Activated CD4-positive, alpha-beta T cell treated with anti-CD3 and anti-CD28 coated beads, Interleukin-2, amount 10 ng/mL, durations not matched to agents 7 days and 5 days (primary cell): ENCODE results near the gene GPR152. TPM values are rescaled to one million over a fixed set of nuclear protein-coding genes. Genes with fewer than 3 reads are reported as not detected.
A peak's percentile ranks its signal among the peaks of the same experiment; 100 is the strongest.

Source experiments
- CTCF ChIA-PET: fragments of 350-600 bp; sonication (Branson Sonifier 250); formaldehyde crosslinking; loops from one replicate; lab custom pipeline; 2021; ENCODE audit warnings: antibody characterized with exemption; lab: Charles Lee
- POLR2A ChIA-PET: fragments of 350-600 bp; sonication (Branson Sonifier 250); formaldehyde crosslinking; loops from one replicate; lab custom pipeline; 2021; ENCODE audit warnings: antibody characterized with exemption; lab: Charles Lee
- DNase-seq: peaks from one replicate; pipeline ENCODE4 v3.0.0-alpha.2; 2020
- H3K27ac Mint-ChIP-seq: one replicate; pipeline ENCODE4 v1.8.0; 2021; ENCODE audit warnings: mild to moderate bottlenecking, moderate library complexity, mixed read lengths
- H3K27me3 Mint-ChIP-seq: one replicate; pipeline ENCODE4 v1.8.0; 2021; ENCODE audit warnings: mixed read lengths
- H3K36me3 Mint-ChIP-seq: one replicate; pipeline ENCODE4 v1.8.0; 2021; ENCODE audit warnings: low read depth, mixed read lengths
- H3K4me1 Mint-ChIP-seq: one replicate; pipeline ENCODE4 v1.8.0; 2021; ENCODE audit warnings: mixed read lengths
- H3K4me3 Mint-ChIP-seq: one replicate; pipeline ENCODE4 v1.8.0; 2021; ENCODE audit warnings: mild to moderate bottlenecking, moderate library complexity, mixed read lengths
- H3K9me3 Mint-ChIP-seq: one replicate; pipeline ENCODE4 v1.8.0; 2021; ENCODE audit warnings: mixed read lengths
- total RNA-seq, 2 experiments: library from RNA; stranded (reverse); gene quantifications; one replicate each; pipeline ENCODE4 v1.2.3, GENCODE V29; 2021

The GPR152 gene
- total RNA-seq, 2 experiments from 2014 or later: not detected

DNA sequence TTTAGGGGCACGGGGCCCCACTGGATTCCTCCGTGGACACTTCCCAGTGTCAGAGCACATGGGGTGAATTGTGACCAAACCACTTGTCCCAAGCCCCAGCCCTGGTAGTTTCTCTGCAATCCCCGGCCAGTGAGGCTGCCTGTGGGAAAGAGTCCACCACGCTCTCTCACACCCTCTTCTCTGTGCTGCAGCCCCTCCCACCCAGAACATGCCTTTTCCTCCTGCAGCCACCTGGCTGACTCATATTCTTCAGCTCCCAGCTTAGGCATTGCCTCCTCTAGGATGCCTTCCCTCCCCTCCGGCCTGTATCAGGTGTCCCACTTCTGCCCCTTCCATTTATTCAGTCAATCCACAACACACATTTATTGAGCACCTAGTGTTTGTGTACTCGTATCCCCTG is 29.6 kb downstream of the GPR152 start:
- Mint-ChIP-seq H3K4me3 (no peak overlapping the region), H3K4me1 (peaks cover 56% of the 10 kb centered on the region)

GRCh38 chr11:67421430-67422031 is 31.0 kb downstream of the GPR152 start:
- peaks cover 55% of the 10 kb centered on the region for H3K4me1 Mint-ChIP-seq
- DNase-seq: no peak
- H3K4me3 Mint-ChIP-seq: peak overlapping the region; percentile 74
- no peaks in the 10 kb centered on the region for H3K9me3 Mint-ChIP-seq
- no peaks in the 10 kb centered on the region for H3K27me3 Mint-ChIP-seq
- POLR2A ChIA-PET: no interaction called here
- peaks cover 3% of the 10 kb centered on the region for H3K36me3 Mint-ChIP-seq
- CTCF ChIA-PET: interaction anchor here (1.1 to 2.4 kb wide), 4 partner anchors 15 to 63 kb away, joined by 4 to 7 read pairs (median 4); partner anchors contain the start of genes PPP1CA and TBC1D10C
- peak overlapping the region; percentile 87 for H3K27ac Mint-ChIP-seq

More for the DNA sequence above, 29.6 kb downstream of the GPR152 start:
- DNase-seq: no peak
- POLR2A ChIA-PET: no interaction called here
- CTCF ChIA-PET: interaction anchor here (1.3 to 3.5 kb wide), 3 partner anchors 12 to 21 kb away, joined by 3 to 18 read pairs (median 10); partner anchors contain the start of genes PPP1CA and PTPRCAP
- H3K27ac Mint-ChIP-seq: peak overlapping the region; percentile 42
- peaks cover 3% of the 10 kb centered on the region for H3K36me3 Mint-ChIP-seq
- H3K27me3 Mint-ChIP-seq: no peaks in the 10 kb centered on the region
- H3K9me3 Mint-ChIP-seq: no peaks in the 10 kb centered on the region

- H3K4me3 Mint-ChIP-seq: peak overlapping the region; percentile 74
Observed at GRCh38 chr11:67420646-67421429, 31.7 kb downstream of the GPR152 start.

GRCh38 chr11:67420147-67420645 is 32.3 kb downstream of the GPR152 start:
- ChIA-PET POLR2A (interaction anchor here (0.8 to 1.3 kb wide), 3 partner anchors 9 to 17 kb away, joined by 4 to 7 read pairs (median 5); partner anchors contain the start of gene PTPRCAP), CTCF (interaction anchor here (0.6 to 4.0 kb wide), 7 partner anchors 13 to 827 kb away, joined by 3 to 27 read pairs (median 5); partner anchors contain the start of genes CCDC87, CCS, PTPRCAP and TBC1D10C)
- H3K4me1 Mint-ChIP-seq: peaks cover 57% of the 10 kb centered on the region
- H3K4me3 Mint-ChIP-seq: peak overlapping the region; percentile 74
- H3K36me3 Mint-ChIP-seq: peaks cover 3% of the 10 kb centered on the region
- H3K9me3 Mint-ChIP-seq: no peaks in the 10 kb centered on the region
- H3K27ac Mint-ChIP-seq: peak overlapping the region; percentile 46
- DNase-seq: no peak
- peaks cover under 1% of the 10 kb centered on the region for H3K27me3 Mint-ChIP-seq

More at GRCh38 chr11:67420646-67421429, 31.7 kb downstream of the GPR152 start:
- ChIA-PET POLR2A (interaction anchor here (1.2 to 1.3 kb wide), 2 partner anchors 10 to 12 kb away, joined by 4 to 5 read pairs; no protein-coding TSS in a partner anchor), CTCF (interaction anchor here (1.1 to 4.0 kb wide), 5 partner anchors 14 to 64 kb away, joined by 4 to 27 read pairs (median 5); partner anchors contain the start of genes PPP1CA, PTPRCAP and TBC1D10C)
- H3K4me1 Mint-ChIP-seq: peaks cover 62% of the 10 kb centered on the region
- no peaks in the 10 kb centered on the region for H3K9me3 Mint-ChIP-seq
- DNase-seq: peak; percentile 96
- peak overlapping the region; percentile 87 for H3K27ac Mint-ChIP-seq
- H3K27me3 Mint-ChIP-seq: no peaks in the 10 kb centered on the region
- H3K36me3 Mint-ChIP-seq: peaks cover 3% of the 10 kb centered on the region

GRCh38 chr11:67419325-67420049 is 33.0 kb downstream of the GPR152 start:
- POLR2A ChIA-PET: interaction anchor here (0.8 to 1.3 kb wide), 3 partner anchors 8 to 18 kb away, joined by 4 to 7 read pairs (median 5); partner anchors contain the start of gene PTPRCAP
- Mint-ChIP-seq H3K9me3 (no peaks in the 10 kb centered on the region), H3K27me3 (peaks cover 1% of the 10 kb centered on the region), H3K4me1 (peaks cover 52% of the 10 kb centered on the region), H3K27ac (peak overlapping the region; percentile 75), H3K36me3 (peaks cover 3% of the 10 kb centered on the region), H3K4me3 (peak overlapping the region; percentile 74)
- CTCF ChIA-PET: interaction anchor here (0.6 to 4.0 kb wide), 13 partner anchors 9 to 826 kb away, joined by 3 to 27 read pairs (median 4); partner anchors contain the start of genes CCDC87, CCS, PPP1CA and PTPRCAP
- DNase-seq: no peak

GRCh38 chr11:67418476-67419281 is 33.9 kb downstream of the GPR152 start:
- Mint-ChIP-seq H3K4me1 (peaks cover 50% of the 10 kb centered on the region), H3K27me3 (peaks cover 1% of the 10 kb centered on the region), H3K9me3 (no peaks in the 10 kb centered on the region), H3K36me3 (peaks cover 3% of the 10 kb centered on the region), H3K4me3 (peak overlapping the region; percentile 74), H3K27ac (peak overlapping the region; percentile 75)
- CTCF ChIA-PET: interaction anchor here (0.8 to 4.0 kb wide), 14 partner anchors 10 to 73 kb away, joined by 3 to 27 read pairs (median 4); partner anchors contain the start of genes PPP1CA, PTPRCAP, RAD9A and RPS6KB2
- POLR2A ChIA-PET: no interaction called here
- no peak for DNase-seq

DNA sequence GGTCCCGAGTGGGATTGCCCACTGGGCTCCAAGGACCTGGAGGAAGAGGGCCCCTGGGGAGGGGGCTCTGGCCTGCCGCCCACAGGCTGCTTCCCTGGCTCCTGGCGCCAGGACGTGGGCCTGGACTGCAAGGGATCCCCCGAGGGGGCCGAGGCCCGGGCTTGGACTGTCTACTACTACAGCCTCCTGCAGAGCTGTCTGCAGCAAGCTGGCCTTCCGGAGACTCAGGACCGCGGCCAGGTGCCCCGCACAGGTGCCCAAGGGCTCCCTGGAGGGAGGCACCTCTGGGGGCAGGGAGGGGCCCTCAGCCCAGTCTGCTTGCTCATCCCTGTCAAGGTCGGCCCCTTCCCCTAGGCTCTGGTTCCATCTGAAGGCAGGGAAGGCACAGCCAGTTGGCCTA is 35.1 kb downstream of the GPR152 start:
- Mint-ChIP-seq H3K9me3 (no peaks in the 10 kb centered on the region), H3K27me3 (peaks cover 1% of the 10 kb centered on the region), H3K27ac (no peak overlapping the region), H3K4me1 (peaks cover 54% of the 10 kb centered on the region), H3K4me3 (no peak overlapping the region), H3K36me3 (peaks cover 3% of the 10 kb centered on the region)
- ChIA-PET CTCF (interaction anchor here (1.2 to 4.0 kb wide), 7 partner anchors 9 to 57 kb away, joined by 3 to 27 read pairs (median 5); partner anchors contain the start of genes PPP1CA, PTPRCAP, RAD9A and TBC1D10C), POLR2A (no interaction called here)
- DNase-seq: no peak

GRCh38 chr11:67416416-67417335 is 35.9 kb downstream of the GPR152 start:
- POLR2A ChIA-PET: no interaction called here
- Mint-ChIP-seq H3K27me3 (peaks cover 1% of the 10 kb centered on the region), H3K4me3 (peak overlapping the region; percentile 60), H3K4me1 (peaks cover 62% of the 10 kb centered on the region), H3K36me3 (peaks cover 3% of the 10 kb centered on the region), H3K27ac (peak overlapping the region; percentile 87), H3K9me3 (no peaks in the 10 kb centered on the region)
- DNase-seq: peak; percentile 71
- CTCF ChIA-PET: interaction anchor here (0.6 to 4.0 kb wide), 5 partner anchors 8 to 58 kb away, joined by 3 to 27 read pairs (median 5); partner anchors contain the start of genes PTPRCAP and TBC1D10C

DNA sequence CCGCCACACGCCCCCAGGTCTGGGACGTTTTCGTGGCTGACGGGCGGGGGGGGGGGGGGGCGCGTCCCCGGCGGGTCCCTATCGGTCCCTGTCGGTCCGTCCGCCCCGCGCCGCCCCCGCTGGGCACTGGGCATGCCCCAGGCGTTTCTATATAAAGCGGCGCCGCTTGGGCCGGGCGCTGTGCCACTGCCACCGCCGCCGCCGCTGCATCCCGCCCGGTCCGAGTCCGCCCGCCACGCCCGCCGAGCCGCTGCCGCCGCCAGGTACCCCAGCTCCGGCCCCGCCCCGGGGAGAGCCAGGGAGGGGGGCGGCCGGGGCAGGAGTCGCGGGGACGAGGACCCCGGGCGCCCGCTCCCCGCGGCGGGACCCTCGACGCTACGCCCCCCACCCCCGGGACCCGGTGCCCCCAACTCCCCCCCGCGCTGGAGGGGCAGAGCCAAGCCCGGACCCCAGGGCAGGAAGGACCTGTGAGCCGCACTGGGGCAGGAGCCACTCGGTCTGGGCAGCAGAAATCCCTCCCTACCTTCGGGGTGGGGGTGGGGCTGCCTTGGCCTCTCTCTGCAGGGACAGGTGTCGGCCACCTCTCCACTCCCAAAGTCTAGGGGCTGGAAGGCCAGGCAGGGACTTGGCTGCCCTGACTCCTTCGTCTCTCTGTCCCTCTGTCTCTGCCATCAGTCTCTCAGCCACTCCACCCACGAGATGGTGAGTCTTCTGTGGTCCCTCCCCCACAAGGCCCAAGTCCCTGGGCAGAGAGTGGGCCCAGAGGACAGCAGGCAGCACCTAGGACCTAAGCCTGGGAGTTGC is 36.8 kb downstream of the GPR152 start, which contains the start of gene CARNS1:
Gene CARNS1, plus strand, starts transcription at position 178 of the 804 bp plus-strand sequence. Its CDS starts 522 bp downstream, at position 700.
- peaks cover 9% of the 10 kb centered on the region for H3K36me3 Mint-ChIP-seq
- H3K27me3 Mint-ChIP-seq: peaks cover 1% of the 10 kb centered on the region
- H3K9me3 Mint-ChIP-seq: no peaks in the 10 kb centered on the region
- H3K4me1 Mint-ChIP-seq: peaks cover 67% of the 10 kb centered on the region
- peak within 1 kb of the TSS; percentile 87 for H3K27ac Mint-ChIP-seq
- peak within 1 kb of the TSS; percentile 45 for H3K4me3 Mint-ChIP-seq
- DNase-seq: no peak
- ChIA-PET POLR2A (no interaction called here), CTCF (interaction anchor here (0.6 to 4.0 kb wide), 3 partner anchors 12 to 40 kb away, joined by 3 to 27 read pairs (median 3); partner anchors contain the start of genes PPP1CA and TBC1D10C)
